ENCODE results near the gene HK2.

HK2 gene

DNA sequence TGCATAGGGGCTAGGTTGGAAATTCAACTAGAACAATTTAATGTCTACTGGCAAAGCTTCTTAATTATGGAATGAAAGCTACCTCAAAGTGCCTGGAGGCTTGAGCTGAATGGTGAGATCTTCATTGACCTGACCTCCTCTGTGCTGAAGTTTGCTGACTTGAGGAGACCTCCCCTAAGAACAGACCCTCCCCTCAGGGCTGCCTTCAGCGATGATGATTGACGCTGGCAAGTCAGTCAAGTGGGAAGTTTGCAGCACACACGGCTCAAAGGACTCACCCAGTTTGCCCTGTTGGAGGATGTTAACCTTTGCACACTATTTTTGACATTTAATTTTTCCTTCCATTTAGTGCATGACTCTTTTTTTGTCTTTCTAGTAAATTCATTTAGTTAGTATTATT is 107.4 kb downstream of the HK2 start:
- DNase-seq: no peak

- no peak for DNase-seq
These were observed 108.3 kb downstream of the HK2 start for GRCh38 chr2:74942263-74942662.
